Measurements from ENCODE around the gene TTLL7. TPM values are rescaled to one million over a fixed set of nuclear protein-coding genes. Genes with fewer than 3 reads are reported as not detected.

Gene TTLL7
- total RNA-seq, 1 donor: 9.1 TPM

DNA sequence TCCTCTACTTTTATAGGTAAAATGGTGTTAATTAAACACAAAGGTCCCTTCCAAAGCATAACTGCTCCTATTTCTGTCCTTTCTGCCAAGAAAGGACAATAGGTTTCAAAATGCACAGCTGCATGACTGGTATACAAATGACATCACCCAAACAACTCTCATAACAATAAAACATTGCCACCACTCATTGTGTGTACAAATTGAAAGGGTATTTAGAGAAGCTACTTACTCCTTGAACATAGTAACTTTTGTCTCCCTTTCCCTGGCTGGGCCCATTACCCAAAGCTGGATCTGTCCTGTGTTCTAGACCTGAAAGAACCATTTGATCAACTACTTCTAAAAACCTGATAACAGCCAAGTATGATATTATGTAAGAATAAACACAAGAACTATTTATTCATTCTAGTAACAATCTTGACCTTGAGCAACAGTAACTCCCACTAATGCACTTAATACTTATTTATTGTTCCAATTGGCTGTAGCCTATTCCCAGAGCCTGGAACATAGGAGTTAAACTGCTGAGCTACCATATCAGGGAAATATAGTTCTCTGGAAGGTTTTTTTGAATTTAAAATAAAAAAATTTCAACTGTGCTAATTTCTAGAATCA, 38.2 kb downstream of the TTLL7 start:
- no peak overlapping the region for H3K4me3 ChIP-seq (ENCODE audit: low read depth, low read length)
- TF ChIP-seq CTCF (IDR thresholded peaks at IDR 0.05; ENCODE audit: insufficient read depth, low read depth, low read length): no peak
- DNase-seq (ENCODE audit: low read depth): peak; percentile 7

DNA sequence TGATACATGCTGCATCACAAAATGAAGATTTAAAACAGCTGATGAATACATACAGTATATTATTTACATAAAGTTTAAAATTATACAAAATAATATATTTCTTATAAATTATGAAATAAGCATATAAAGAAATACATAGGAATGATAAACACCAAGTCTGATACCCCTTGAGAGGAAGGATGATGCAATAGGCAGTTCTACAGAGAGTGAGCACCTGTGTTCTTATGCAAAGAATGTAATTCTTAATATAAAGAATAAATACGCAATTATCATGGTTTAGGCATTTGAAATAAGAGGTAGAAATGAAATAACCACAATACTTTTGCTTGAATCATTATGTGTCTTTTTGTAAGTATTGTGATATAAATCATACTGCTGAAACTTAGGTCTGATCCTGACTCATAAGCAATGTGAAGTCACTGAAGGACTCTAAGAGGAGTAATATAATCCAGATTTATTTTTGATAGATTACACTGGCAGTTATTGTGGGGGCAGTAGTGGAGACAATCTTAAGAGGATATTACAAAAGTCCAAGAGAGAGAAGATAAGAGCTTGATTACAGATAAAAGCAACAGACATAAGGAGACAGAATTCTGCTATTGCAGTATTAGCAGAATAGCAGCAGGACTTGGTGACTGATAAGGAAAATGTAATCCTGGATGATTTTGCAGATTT, 39.0 kb downstream of the TTLL7 start:
- no peak overlapping the region for H3K4me3 ChIP-seq (ENCODE audit: low read depth, low read length)
- peak; percentile 10 for DNase-seq (ENCODE audit: low read depth)
- TF ChIP-seq CTCF (IDR thresholded peaks at IDR 0.05; ENCODE audit: insufficient read depth, low read depth, low read length): no peak

DNA sequence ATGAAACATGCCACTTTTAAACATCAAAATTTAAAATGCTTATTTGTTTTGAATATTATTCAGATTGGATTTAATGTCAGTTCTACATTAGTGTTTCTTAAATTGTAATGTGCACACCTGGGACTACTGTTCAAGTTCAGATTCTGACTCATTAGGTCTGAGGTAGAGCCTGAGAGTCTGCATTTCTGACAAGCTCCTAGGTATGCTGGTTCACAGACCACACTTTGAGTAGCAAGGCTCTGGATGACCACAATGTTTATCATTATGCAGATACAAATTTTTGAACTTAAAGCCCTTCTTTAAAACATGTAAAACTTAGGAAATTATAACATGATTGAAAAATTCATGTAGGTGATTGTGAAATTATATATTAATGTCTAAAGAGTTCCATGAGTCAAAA, 40.2 kb downstream of the TTLL7 start:
- DNase-seq (ENCODE audit: low read depth): no peak
- H3K4me3 ChIP-seq (ENCODE audit: low read depth, low read length): no peak overlapping the region
- no peak for TF ChIP-seq CTCF (IDR thresholded peaks at IDR 0.05; ENCODE audit: insufficient read depth, low read depth, low read length)

DNA sequence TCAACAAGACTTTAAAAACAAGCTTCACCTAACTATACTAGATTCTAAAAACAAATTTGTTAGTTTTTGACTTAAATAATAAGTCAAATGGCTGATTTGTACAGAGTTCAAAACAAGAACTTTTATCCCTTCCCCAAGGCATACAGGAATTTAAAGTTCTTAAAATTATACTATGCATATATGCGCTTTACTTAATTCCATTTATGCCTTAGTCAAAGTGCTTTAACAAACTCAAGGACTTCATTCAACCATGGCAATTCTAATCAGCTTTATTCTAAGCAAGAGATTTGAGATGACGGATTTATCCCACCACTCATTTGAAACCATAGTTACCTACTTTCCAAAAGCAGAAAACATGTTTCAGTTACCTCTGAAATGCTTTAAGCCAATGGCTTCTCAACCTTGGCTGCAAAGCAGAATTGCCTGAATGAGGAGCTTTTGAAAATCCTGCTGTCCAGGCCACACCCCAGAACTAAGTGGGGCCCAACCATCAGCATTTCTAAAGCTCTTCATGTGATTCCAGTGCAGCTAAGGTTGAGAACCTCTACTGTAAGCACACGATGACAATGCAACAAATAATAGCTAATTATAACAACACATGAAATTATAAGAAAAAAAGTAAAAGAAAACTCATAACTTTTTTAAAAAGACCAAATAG, 44.6 kb downstream of the TTLL7 start:
- TF ChIP-seq CTCF (IDR thresholded peaks at IDR 0.05; ENCODE audit: insufficient read depth, low read depth, low read length): no peak
- no peak overlapping the region for H3K4me3 ChIP-seq (ENCODE audit: low read depth, low read length)
- no peak for DNase-seq (ENCODE audit: low read depth)

DNA sequence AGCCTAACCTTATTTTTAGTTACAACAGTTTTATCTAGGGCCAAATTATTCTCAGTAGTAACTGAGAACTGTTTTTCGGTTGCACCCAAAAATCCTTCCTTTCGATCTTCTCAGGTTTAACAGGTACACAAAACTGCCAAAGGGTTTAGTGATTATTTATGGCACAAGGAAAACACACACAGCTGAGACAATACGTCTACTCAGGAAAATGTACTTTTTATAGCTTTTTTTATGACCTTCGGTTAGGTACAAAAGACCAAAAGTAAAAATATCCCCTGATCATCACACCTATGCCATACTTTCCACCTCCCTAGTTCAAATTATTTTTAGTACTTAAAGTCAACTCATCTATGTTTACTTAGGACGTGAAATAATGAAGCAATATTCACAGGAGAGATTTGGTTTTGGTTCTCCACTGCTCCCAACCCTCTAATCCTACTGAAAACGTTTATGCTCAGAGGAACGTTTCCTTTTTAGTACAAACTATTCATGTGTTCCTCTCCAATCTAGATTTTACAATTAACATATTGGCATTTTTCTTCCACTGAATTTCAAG, 48.7 kb downstream of the TTLL7 start:
- H3K4me3 ChIP-seq (ENCODE audit: low read depth, low read length): no peak overlapping the region
- TF ChIP-seq CTCF (IDR thresholded peaks at IDR 0.05; ENCODE audit: insufficient read depth, low read depth, low read length): no peak
- no peak for DNase-seq (ENCODE audit: low read depth)

GRCh38 chr1:83942914-83943313, 56.0 kb downstream of the TTLL7 start:
- no peak for TF ChIP-seq CTCF (IDR thresholded peaks at IDR 0.05; ENCODE audit: insufficient read depth, low read depth, low read length)
- no peak for DNase-seq (ENCODE audit: low read depth)
- H3K4me3 ChIP-seq (ENCODE audit: low read depth, low read length): no peak overlapping the region
